Tibial artery (tissue), 4 donors: ENCODE results near the gene EBLN1.
"Not testable (repeated sequence)": the region's sequence is repeated elsewhere in the genome, so short reads cannot be mapped to it uniquely, and the experiment has no call there.

ENCODE experiments used
- DNase-seq, 2 donors: peaks; one replicate each; pipeline ENCODE4 v3.0.0-alpha.2; 2019
- H3K27ac ChIP-seq, 2 donors: fragments of 200-600 bp; sonication (generic) in 1 of 2; 1 replicate in 1 of 2; 2 replicates in 1 of 2; pipeline ENCODE4 v1.5.1; 2018 to 2019; ENCODE audit warnings: mild to moderate bottlenecking in 1 of 2
- H3K27me3 ChIP-seq, 2 donors: fragments of 200-600 bp; sonication (generic) in 1 of 2; one replicate each; pipeline versions ENCODE4 v1.5.1 to v1.6.0; 2016 to 2019
- H3K36me3 ChIP-seq, 3 donors: fragments of 200-600 bp; sonication (generic) in 2 of 3; one replicate each; pipeline ENCODE4 v1.5.1; 2016 to 2019; ENCODE audit warnings: mild to moderate bottlenecking in 2 of 3
- H3K4me1 ChIP-seq, 4 donors: fragments of 200-600 bp; sonication (generic) in 2 of 4; 1 replicate in 3 of 4; 2 replicates in 1 of 4; pipeline ENCODE4 v1.5.1; 2016 to 2019
- H3K4me3 ChIP-seq, 2 donors: fragments of 200-600 bp; sonication (generic) in 1 of 2; 1 replicate in 1 of 2; 2 replicates in 1 of 2; pipeline ENCODE4 v1.5.1; 2018 to 2019; ENCODE audit warnings: mild to moderate bottlenecking in 2 of 2
- H3K9me3 ChIP-seq, 3 donors: fragments of 200-600 bp; sonication (generic) in 1 of 3; one replicate each; pipeline ENCODE4 v1.5.1; 2016 to 2019
- CTCF ChIP-seq, 2 experiments: fragments of 200-600 bp in 1 of 2; fragments of 450-650 bp in 1 of 2; IDR thresholded peaks; one replicate each; pipeline ENCODE4 v1.5.1; 2017 to 2019; ENCODE audit warnings: antibody characterized with exemption in 2 of 2, mild to moderate bottlenecking in 1 of 2, moderate library complexity in 1 of 2
- intact Hi-C: fragments of 100-400 bp; cut with DNase I; formaldehyde crosslinking; loops from one replicate; pipeline ENCODE4 v1.15.0; 2023; ENCODE audit warnings: low total_unique reads

The EBLN1 gene

GRCh38 chr10:22219308-22219707, 1.5 kb upstream of the EBLN1 start:
- TF ChIP-seq CTCF (IDR thresholded peaks at IDR 0.05) = no peak
- Histone ChIP-seq H3K27ac (no peak overlapping the region), H3K4me3 (no peak overlapping the region), H3K27me3 (no peaks in the 10 kb centered on the region), H3K9me3 (no peaks in the 10 kb centered on the region), H3K36me3 (no peaks in the 10 kb centered on the region), H3K4me1 (no peaks in the 10 kb centered on the region)
- intact Hi-C loops = no loop called here
- DNase-seq = no peak

- intact Hi-C loops = no loop called here
- Histone ChIP-seq H3K36me3 (no peaks in the 10 kb centered on the region), H3K27me3 (no peaks in the 10 kb centered on the region), H3K9me3 (no peaks in the 10 kb centered on the region), H3K4me1 (no peaks in the 10 kb centered on the region), H3K27ac (no peak overlapping the region), H3K4me3 (no peak overlapping the region)
- no peak for DNase-seq
- TF ChIP-seq CTCF (IDR thresholded peaks at IDR 0.05) = no peak
Measured at GRCh38 chr10:22218448-22218847, 633 bp upstream of the EBLN1 start.

GRCh38 chr10:22217084-22217483, 731 bp downstream of the EBLN1 start:
- H3K36me3 ChIP-seq, H3K27ac ChIP-seq, H3K4me1 ChIP-seq, H3K27me3 ChIP-seq, H3K4me3 ChIP-seq, intact Hi-C loops, H3K9me3 ChIP-seq, DNase-seq: not testable (repeated sequence)

GRCh38 chr10:22210267-22210666, 7.5 kb downstream of the EBLN1 start:
- Histone ChIP-seq H3K4me3 (no peak overlapping the region), H3K27me3 (peaks cover 0 to 3% of the 10 kb centered on the region in 2 donors), H3K36me3 (no peaks in the 10 kb centered on the region), H3K4me1 (no peaks in the 10 kb centered on the region), H3K9me3 (no peaks in the 10 kb centered on the region), H3K27ac (no peak overlapping the region)
- DNase-seq = no peak
- TF ChIP-seq CTCF (IDR thresholded peaks at IDR 0.05) = no peak
- intact Hi-C loops = no loop called here

GRCh38 chr10:22193945-22194344, 23.9 kb downstream of the EBLN1 start:
- no peak overlapping the region for H3K27ac ChIP-seq
- TF ChIP-seq CTCF (IDR thresholded peaks at IDR 0.05) = no peak
- H3K27me3 ChIP-seq = no peaks in the 10 kb centered on the region
- no peaks in the 10 kb centered on the region for H3K4me1 ChIP-seq
- no peak for DNase-seq
- no peak overlapping the region for H3K4me3 ChIP-seq
- intact Hi-C loops = no loop called here
- no peaks in the 10 kb centered on the region for H3K9me3 ChIP-seq
- H3K36me3 ChIP-seq = no peaks in the 10 kb centered on the region

GRCh38 chr10:22185586-22185985, 32.2 kb downstream of the EBLN1 start:
- no peak for DNase-seq
- Histone ChIP-seq H3K4me1 (no peaks in the 10 kb centered on the region), H3K27me3 (peaks cover 0 to 3% of the 10 kb centered on the region in 2 donors), H3K4me3 (no peak overlapping the region), H3K27ac (no peak overlapping the region), H3K36me3 (no peaks in the 10 kb centered on the region), H3K9me3 (peaks cover 0 to 5% (median 0%) of the 10 kb centered on the region in 3 donors)
- TF ChIP-seq CTCF (IDR thresholded peaks at IDR 0.05) = no peak
- intact Hi-C loops = no loop called here
